HG02798 (cell line): ENCODE data around the gene DOCK3.
"Not testable (repeated sequence)": the region's sequence is repeated elsewhere in the genome, so short reads cannot be mapped to it uniquely, and the experiment has no call there.

Experiments used
- ATAC-seq: cut with Tn5 transposase; IDR thresholded peaks from one replicate; pipeline ENCODE4 v1.9.1; 2021; ENCODE audit warnings: mild to moderate bottlenecking; ENCODE audit not compliant: unreplicated experiment, poor library complexity

Gene DOCK3

DNA sequence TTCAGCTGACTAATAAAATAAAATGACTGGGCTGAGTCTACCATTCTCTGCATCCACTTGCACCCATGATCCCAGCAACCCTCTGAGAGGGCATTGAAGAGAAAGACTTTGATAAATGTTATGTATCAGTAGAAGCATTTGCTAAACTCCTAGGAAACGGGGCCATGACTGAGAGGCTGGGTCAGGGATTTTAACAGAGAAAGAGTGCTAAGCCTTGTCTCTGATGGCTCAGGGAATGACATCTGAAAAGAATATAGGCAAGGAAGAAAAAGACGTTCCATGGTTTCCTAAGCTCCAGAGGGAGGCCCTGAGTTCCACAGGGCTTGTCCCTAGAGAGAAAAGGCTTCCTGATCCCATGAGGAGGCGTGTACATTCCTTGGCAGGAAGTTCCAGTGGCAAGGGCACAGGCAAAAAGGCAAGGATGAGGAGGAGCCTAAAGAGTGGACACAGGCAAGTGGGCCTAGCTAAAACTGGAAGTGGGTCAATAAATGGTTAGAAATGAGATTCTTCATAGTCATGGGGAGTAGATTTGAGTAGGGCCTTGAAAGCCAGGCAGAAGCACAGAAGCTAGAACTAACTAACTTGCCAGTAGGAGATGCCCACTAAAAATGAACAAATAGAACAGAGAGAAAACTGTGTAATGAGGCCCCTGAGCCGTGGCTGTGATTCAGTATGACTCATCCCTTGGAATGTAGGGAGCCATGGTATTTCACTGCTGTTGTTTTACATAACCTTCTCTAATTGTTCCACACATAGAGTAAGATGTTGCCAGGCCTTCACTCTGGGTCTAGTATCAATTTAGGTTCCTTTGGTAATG lies 665.5 kb downstream of the DOCK3 start:
- ATAC-seq = no peak

DNA sequence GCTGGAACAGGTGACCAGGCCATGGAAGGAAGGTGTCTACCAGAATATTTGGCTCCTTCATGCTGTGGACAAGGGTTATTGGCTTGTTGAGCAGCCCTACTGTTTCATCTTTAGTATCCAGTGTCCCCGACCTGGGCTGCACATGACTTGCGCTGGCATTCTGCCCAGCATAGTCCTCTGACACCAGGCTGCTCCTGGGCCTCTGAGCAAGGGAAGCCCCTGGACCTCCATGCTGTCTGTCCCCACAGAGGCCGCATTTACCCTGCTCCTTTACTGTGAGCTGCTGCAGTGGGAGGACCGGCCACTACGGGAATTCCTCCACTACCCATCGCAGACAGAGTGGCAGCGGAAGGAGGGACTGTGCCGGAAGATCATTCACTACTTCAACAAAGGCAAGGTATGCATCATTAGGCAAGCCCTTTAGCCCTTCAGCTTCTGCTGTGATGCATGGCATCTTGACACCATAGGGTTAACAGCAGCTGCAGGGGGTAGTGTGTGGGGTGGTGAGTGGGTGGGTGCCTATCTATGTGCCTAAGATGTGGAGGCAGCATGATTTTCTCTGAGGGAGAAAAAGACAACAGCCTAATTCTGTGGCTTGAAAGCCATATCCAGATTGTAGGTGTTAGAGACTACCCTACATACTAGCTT lies 666.4 kb downstream of the DOCK3 start:
- no peak for ATAC-seq

DNA sequence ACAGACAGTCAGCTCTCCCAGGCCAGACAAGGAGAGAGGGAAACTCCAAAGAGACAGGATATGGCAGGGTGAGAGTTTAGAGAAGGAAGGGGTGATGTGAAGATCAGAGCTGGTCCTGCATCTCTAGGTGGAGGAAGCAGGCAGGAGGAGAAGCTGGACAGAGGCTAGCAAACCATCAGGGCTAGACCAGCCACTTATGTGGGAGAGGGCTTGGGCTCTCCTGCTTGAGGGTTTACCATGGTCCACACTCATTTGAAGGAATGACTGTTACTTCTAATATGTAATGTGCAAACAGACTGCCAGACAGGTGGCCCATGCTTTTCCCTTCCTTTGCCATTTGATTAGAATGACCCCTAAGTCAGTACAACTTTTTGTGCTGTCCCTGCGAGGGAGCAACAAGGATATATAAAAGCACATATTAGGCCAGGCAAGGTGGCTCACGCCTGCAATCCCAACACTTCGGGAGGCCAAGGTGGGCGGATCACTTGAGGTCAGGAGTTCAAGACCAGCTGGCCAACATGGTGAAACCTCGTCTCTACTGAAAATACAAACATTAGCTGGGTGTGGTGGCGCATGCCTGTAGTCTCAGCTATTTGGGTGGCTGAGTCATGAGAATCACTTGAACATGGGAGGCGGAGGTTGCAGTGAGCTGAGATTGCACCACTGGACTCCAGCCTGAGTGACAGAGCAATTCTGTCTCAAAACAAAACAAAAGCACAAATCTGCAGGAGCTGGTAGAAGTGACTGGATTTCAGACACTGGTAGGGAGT lies 669.4 kb downstream of the DOCK3 start:
- ATAC-seq = no peak

- no peak for ATAC-seq
Observed at GRCh38 chr3:51350751-51351150, 676.0 kb downstream of the DOCK3 start.

DNA sequence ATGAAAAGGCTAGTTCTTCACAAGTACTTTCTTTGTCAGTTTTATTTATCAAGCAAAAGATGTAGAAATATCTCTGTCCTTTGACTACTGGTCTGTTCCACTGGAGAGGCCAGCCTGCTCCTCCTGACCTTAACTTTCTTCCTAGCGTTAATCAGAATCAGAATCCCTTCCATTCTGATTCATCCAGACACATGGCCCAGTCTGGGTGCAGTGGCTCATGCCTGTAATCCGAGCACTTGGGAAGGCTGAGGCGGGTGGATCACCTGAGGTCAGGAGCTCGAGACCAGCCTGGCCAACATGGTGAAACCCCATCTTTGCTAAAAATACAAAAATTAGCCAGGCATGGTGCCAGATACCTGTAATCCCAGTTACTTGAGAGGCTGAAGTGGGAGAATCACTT lies 678.4 kb downstream of the DOCK3 start:
- ATAC-seq = no peak

- ATAC-seq = no peak
Observed at GRCh38 chr3:51353691-51354090, 679.0 kb downstream of the DOCK3 start.

GRCh38 chr3:51354172-51354571 lies 679.4 kb downstream of the DOCK3 start:
- ATAC-seq = no peak

GRCh38 chr3:51354731-51355615 lies 680.2 kb downstream of the DOCK3 start:
- no peak for ATAC-seq

DNA sequence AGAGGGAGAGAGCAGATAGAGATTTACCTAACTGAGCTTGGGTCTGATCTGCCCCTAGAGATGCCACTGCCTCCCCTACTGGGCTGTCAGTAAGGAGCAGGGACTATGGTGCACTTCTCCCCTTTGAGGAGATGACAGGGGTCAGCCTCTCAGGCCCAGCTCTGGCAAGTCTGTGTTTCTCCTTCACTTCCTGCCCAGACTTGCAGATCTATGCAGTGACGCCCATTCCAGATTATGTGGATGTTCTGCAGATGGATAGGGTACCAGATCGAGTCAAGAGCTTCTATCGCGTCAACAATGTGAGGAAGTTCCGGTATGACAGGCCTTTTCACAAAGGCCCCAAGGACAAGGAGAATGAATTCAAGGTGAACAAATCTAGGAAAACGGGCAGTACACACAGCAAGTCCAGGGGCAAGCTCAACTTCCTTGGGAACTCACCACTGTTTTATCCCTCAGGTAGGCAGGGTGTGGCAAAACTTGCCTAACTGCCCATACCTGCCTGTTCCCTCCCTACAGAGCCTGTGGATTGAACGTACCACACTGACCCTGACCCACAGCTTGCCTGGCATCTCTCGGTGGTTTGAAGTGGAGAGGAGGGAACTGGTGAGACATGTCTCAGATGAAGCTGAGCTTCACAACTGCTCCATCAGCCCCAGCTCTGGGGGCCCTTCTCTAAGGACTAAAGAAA lies 681.3 kb downstream of the DOCK3 start:
- ATAC-seq = no peak

GRCh38 chr3:51357856-51358255 lies 683.1 kb downstream of the DOCK3 start:
- ATAC-seq = no peak

DNA sequence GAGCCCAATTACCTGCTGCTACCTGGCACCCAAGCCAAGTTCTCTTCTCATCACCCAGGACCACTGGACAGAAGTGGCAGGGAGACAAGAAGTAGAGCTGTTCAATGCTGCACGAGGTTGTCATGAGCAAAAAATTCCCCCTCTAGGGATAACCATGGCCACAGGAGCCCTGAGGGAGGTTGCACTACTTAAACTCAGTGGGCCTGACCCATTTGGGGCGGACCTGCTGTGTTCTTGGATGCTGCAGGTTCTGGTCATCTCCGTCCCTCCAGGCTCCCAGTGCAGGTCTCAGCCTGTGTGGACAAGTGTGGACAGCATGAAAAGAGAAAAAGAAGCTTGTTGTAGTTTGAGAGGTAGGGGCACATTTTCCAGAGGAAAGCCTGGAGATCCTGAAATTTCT lies 684.3 kb downstream of the DOCK3 start:
- ATAC-seq = no peak

GRCh38 chr3:51360806-51361205 lies 686.1 kb downstream of the DOCK3 start:
- no peak for ATAC-seq

DNA sequence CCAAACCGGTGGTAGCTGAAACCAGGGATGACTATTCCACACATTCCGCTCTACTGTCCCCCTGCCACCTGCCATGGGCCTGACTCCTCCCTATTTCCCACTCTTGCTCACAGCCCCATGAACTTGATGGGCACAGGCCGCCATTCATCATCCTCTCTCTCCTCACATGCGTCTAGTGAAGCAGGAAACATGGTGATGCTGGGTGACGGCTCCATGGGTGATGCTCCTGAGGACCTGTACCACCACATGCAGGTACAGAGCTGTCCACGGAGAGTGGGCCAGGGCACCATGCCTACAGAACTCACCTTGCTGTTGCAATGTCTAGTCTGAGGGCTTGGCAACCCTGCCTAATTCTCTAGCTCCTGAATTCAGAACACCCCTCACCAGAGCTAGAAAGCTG lies 687.0 kb downstream of the DOCK3 start:
- no peak for ATAC-seq

DNA sequence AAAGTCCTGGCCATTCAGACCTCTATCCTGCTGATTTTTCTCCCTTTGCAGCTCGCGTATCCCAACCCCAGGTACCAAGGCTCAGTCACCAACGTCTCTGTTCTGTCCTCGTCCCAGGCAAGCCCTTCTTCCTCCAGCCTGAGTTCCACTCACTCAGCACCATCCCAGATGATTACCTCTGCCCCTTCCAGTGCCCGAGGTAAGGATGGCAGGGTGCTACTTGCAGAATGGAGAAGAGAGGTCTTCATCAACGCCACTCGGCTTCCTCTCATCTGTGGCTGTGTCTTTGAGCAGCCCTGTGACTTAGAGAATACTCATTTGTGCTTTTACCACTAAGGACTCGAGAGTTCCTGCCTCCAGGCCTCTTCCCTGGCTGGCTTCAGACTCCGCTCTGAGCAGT lies 687.7 kb downstream of the DOCK3 start:
- ATAC-seq = no peak

DNA sequence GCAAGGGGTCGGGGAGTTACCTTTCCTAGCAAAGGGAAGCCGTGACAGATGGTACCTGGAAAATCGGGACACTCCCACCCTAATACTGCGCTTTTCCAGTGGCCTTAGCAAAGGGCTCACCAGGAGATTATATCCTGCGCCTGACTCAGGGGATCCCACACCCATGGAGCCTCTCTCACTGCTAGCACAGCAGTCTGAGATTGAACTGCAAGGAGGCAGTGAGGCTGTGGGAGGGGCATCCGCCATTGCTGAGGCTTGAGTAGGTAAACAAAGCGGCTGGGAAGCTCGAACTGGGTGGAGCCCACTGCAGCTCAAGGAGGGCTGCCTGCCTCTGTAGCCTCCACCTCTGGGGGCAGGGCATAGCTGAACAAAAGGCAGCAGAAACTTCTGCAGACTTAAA lies 693.5 kb downstream of the DOCK3 start:
- ATAC-seq = not testable (repeated sequence)

DNA sequence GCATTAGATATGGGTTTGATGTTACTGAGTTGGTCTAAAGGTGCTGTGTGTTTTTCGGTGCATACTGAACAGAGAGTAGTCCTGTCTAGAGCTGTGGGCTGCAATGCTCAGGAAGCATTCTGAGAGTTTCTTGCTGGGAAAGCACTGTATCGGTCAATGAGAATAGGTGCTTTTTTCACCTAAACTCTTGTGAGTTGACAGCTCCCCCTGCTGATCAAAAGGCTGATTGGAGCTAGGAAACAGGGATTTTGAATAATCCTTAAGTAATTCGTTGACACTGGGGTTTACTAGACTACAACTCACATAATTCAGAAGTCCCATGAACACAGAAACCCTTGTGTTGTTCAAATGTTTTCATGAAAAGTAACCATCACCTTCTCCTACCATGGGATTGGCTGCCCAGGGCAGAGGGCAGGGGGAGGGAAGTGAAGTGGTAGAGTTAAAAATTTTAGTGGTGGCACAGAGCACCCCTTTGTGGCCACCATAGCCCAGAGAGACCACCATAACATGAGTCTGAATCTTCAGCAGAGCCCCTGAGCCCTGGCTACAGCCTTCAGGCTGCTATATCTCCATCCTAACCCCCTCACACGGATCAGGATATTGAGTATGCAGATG lies 697.3 kb downstream of the DOCK3 start:
- ATAC-seq = no peak

DNA sequence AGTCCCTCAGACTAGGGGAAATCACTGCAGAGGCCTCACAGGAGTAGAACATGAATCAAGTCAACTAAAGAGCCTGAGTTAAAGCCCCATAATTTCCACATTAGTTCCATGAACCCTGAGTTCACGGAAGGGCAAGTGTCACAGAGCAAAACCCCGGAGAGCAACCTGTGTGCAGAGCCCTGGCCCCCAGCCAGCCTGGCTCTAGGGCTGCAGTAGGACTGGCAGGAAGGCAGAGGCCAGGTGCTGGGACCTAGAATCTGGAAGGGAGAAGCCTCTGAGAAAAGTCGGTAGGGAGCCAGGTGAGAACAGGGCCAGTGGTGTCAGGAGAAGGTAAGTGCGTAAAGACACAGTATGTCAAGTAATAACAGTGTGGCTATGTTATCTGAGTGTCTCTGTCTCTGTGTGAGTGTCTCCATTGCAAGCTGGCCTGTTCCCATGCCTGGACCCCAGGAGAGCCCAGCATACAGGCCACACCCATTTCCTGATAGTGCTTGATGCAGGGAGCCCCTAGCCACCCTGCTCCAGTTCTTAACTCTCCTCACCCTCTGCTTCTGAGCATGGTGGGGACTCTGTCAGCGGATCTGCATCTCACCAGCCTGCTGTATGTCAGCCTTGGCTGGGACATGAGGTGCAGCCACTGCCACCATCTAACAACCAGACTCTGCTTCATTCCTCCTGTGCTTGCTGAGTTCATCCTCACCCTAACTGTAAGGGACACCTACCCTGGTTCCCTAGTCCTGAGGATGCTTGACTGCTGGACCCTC lies 699.1 kb downstream of the DOCK3 start:
- ATAC-seq = no peak

DNA sequence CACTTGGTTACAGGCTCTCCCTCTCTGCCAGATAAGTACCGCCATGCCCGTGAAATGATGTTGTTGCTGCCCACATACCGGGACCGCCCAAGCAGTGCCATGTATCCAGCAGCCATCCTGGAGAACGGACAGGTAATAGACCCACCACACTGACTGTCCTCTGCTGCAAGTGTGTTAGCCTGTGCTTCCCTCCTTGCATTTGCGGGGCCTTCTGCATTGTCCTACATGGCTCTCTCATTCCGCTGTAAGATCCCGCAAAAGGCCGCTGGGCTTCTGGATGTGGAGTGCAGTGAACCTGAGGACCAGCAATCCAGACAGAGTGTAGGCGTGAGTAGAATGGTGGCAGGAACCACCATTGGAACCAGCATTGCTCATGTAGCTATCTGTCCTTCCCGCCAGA lies 699.7 kb downstream of the DOCK3 start:
- ATAC-seq = no peak

DNA sequence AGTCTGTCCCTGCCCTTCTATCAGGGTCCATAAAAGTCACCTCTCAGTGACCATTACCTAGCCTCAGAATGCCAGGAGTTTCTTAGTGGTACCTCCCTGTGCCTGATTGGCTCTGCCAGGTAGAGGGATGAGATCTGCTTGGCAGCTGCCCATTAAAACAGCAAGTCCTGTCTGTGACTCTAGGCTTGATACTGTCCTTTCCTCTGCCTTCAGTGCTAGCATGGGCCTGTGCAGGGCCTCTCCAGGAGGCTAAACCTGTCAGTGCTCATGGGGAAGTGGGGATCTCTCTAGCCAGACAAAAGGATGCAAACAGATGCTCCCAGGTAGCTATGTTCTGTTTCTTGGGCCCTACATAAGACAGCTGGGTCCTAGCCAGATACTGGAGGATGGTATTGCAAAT lies 700.4 kb downstream of the DOCK3 start:
- ATAC-seq = no peak
